Measurements from ENCODE around the gene LIPE. TPM values are rescaled to one million over a fixed set of nuclear protein-coding genes. Genes with fewer than 3 reads are reported as not detected.

Gene LIPE
- total RNA-seq, 4 donors from 2014 or later, result 9.5 to 26.0 TPM; not detected in 2

DNA sequence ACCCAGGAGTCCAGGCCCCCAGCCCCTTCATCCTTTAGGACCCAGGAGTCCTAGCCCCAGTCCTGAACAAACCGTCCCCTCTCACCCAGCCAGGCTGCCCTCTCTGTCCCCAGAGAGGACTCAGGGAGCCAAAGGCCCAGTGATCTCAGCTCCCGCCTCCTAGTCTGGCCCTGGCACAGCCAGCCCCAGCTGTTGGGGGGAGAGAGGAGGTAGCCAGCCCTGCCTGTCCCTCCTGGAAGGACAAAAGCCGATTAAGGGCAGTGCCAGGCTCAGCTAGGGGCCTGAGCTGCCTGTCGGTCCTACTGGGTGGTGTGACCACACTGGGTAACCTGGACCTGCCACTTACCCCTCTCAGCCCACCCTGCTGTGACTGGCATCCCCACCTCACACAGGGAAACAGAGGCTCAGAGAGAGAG is 14.5 kb downstream of the LIPE start:
- Histone ChIP-seq H3K4me1 (no peaks in the 10 kb centered on the region), H3K9me3 (no peaks in the 10 kb centered on the region), H3K36me3 (no peaks in the 10 kb centered on the region), H3K27ac (no peak overlapping the region), H3K27me3 (no peaks in the 10 kb centered on the region), H3K4me3 (no peak overlapping the region)
- no peak for TF ChIP-seq POLR2A (IDR thresholded peaks at IDR 0.05)
- TF ChIP-seq, protein P1, sequence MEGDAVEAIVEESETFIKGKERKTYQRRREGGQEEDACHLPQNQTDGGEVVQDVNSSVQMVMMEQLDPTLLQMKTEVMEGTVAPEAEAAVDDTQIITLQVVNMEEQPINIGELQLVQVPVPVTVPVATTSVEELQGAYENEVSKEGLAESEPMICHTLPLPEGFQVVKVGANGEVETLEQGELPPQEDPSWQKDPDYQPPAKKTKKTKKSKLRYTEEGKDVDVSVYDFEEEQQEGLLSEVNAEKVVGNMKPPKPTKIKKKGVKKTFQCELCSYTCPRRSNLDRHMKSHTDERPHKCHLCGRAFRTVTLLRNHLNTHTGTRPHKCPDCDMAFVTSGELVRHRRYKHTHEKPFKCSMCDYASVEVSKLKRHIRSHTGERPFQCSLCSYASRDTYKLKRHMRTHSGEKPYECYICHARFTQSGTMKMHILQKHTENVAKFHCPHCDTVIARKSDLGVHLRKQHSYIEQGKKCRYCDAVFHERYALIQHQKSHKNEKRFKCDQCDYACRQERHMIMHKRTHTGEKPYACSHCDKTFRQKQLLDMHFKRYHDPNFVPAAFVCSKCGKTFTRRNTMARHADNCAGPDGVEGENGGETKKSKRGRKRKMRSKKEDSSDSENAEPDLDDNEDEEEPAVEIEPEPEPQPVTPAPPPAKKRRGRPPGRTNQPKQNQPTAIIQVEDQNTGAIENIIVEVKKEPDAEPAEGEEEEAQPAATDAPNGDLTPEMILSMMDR (IDR thresholded peaks at IDR 0.05), result no peak
- intact Hi-C loops (cut with DNase I; ENCODE audit: low total_unique reads), result no loop called here
- no peak for DNase-seq

DNA sequence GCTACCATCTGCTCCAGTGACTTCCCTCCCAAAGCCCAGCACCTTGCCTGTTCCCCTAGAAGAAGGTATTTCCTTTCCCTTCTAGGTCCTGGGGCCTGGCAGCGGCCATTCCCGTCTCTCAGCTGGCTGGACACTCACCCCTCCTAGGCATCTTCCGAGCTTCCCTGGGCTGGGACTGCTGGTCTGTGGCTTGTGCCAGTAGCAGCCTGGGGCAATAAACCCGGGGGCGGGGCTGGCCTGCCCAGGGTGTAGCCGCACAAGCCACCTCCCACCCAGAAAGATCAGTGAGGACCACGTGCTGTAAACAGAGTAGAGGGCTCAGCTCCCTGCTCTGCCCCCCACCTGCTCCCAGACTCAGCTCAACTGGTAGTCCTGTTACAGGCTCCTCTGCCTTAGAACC is 15.0 kb downstream of the LIPE start:
- no peaks in the 10 kb centered on the region for H3K4me1 ChIP-seq
- no peak overlapping the region for H3K27ac ChIP-seq
- intact Hi-C loops (cut with DNase I; ENCODE audit: low total_unique reads), result no loop called here
- H3K9me3 ChIP-seq, result no peaks in the 10 kb centered on the region
- H3K36me3 ChIP-seq, result no peaks in the 10 kb centered on the region
- H3K4me3 ChIP-seq, result no peak overlapping the region
- DNase-seq, result no peak
- TF ChIP-seq, protein P1 (IDR thresholded peaks at IDR 0.05), result no peak
- no peak for TF ChIP-seq POLR2A (IDR thresholded peaks at IDR 0.05)
- no peaks in the 10 kb centered on the region for H3K27me3 ChIP-seq

DNA sequence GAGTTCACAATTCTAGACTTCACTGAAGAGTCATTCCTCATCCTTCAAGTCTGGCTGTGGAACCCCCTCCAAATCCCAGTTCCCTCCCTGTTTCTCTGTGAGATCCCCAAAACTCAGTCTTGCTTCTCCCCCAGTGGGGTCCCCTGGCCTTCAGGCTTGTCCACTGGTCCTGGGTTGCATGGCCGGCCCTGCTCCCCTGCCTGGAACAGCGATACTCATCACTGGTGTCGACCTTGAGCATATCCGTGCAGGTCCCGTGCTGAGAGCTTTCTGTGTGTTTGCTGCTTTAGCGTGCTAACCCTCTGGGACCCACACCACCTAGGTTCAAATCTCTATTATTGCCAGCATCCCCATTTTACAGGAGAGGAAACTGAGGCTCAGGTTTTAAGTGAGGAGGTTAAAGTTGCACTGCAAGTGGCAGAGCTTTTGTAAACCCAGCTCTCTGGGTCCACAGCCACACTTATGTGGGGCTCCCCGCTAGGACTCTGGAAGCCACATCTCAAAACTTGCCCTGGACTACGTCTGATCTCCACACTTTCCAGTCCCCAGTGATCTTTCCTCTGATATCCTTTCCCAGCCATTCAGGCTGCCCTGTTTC is 15.5 kb downstream of the LIPE start:
- Histone ChIP-seq H3K36me3 (no peaks in the 10 kb centered on the region), H3K4me3 (no peak overlapping the region), H3K27ac (no peak overlapping the region), H3K9me3 (no peaks in the 10 kb centered on the region), H3K4me1 (no peaks in the 10 kb centered on the region), H3K27me3 (no peaks in the 10 kb centered on the region)
- no peak for DNase-seq
- intact Hi-C loops (cut with DNase I; ENCODE audit: low total_unique reads), result no loop called here
- TF ChIP-seq, protein P1 (IDR thresholded peaks at IDR 0.05), result no peak
- no peak for TF ChIP-seq POLR2A (IDR thresholded peaks at IDR 0.05)

DNA sequence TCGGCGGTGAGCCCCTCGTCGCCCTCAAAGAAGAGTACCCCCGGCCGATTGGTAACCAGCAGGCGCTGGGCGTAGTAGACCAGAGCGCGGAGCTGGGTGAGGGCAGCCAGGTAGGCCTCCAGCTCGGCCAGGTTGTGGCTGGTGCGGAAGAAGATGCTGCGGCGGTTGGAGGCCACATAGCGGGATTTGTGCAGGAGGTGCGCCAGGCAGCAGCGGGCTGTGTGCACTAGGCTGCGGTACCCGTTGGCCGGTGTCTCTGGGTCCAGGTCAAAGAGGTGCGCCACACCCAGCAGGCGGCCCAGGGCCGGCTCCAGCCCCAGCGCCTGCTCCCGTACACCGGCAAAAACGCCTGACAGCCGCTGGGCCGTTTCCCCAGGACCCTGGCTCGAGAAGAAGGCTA is 16.8 kb downstream of the LIPE start:
- intact Hi-C loops (cut with DNase I; ENCODE audit: low total_unique reads), result no loop called here
- H3K4me1 ChIP-seq, result no peaks in the 10 kb centered on the region
- H3K36me3 ChIP-seq, result no peaks in the 10 kb centered on the region
- TF ChIP-seq POLR2A (IDR thresholded peaks at IDR 0.05), result no peak
- TF ChIP-seq, protein P1 (IDR thresholded peaks at IDR 0.05), result no peak
- no peak for DNase-seq
- no peaks in the 10 kb centered on the region for H3K9me3 ChIP-seq
- H3K4me3 ChIP-seq, result no peak overlapping the region
- no peak overlapping the region for H3K27ac ChIP-seq
- H3K27me3 ChIP-seq, result no peaks in the 10 kb centered on the region

DNA sequence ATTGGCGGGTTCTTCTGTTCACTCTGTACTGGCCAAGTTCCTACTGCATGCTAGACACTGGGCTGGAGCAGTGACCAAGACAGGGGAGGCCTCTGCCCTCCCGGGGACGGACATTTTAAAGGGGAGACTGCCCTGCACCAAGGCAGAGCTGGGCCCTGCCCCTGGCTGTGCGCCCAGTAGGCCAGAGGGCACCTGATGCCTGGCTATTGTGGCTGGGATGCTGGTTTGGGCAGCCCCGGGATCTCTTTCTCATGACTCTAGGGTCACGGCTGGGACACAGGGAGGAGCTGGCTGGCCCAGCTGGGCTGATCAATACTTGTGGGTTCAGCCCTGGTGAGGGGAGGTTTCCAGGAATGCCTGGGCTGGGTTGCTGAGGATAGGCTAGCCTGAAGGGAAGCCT is 17.7 kb downstream of the LIPE start:
- intact Hi-C loops (cut with DNase I; ENCODE audit: low total_unique reads), result no loop called here

More for the DNA sequence above, 17.7 kb downstream of the LIPE start:
- Histone ChIP-seq H3K9me3 (no peaks in the 10 kb centered on the region), H3K27ac (no peak overlapping the region), H3K4me1 (no peaks in the 10 kb centered on the region), H3K27me3 (no peaks in the 10 kb centered on the region), H3K36me3 (no peaks in the 10 kb centered on the region), H3K4me3 (no peak overlapping the region)
- DNase-seq, result no peak
- TF ChIP-seq, protein P1 (IDR thresholded peaks at IDR 0.05), result no peak

Measured in uterus (tissue), 4 donors.